Measurements from ENCODE around the gene SDCCAG8. TPM values are rescaled to one million over a fixed set of nuclear protein-coding genes. Genes with fewer than 3 reads are reported as not detected.

The SDCCAG8 gene
- total and polyA plus RNA-seq, 8 donors = 24.3 to 37.1 (median 30.0) TPM

- 73 to 83% methylated on average over 3 of the region's 3 CpGs for WGBS, 2 donors
- intact Hi-C loops (cut with DNase I) = no loop called here
- no peak overlapping the region for H3K27ac ChIP-seq
- no peaks in the 10 kb centered on the region for H3K36me3 ChIP-seq
- H3K4me3 ChIP-seq = no peak overlapping the region
- DNase-seq (no peak), ATAC-seq (no peak), FAIRE-seq (no peak)
- no peaks in the 10 kb centered on the region for H3K9me3 ChIP-seq
- H3K4me1 ChIP-seq = peaks cover 0 to 6% (median 4%) of the 10 kb centered on the region in 3 donors
- no peaks in the 10 kb centered on the region for H3K27me3 ChIP-seq
- TF ChIP-seq, protein P1, sequence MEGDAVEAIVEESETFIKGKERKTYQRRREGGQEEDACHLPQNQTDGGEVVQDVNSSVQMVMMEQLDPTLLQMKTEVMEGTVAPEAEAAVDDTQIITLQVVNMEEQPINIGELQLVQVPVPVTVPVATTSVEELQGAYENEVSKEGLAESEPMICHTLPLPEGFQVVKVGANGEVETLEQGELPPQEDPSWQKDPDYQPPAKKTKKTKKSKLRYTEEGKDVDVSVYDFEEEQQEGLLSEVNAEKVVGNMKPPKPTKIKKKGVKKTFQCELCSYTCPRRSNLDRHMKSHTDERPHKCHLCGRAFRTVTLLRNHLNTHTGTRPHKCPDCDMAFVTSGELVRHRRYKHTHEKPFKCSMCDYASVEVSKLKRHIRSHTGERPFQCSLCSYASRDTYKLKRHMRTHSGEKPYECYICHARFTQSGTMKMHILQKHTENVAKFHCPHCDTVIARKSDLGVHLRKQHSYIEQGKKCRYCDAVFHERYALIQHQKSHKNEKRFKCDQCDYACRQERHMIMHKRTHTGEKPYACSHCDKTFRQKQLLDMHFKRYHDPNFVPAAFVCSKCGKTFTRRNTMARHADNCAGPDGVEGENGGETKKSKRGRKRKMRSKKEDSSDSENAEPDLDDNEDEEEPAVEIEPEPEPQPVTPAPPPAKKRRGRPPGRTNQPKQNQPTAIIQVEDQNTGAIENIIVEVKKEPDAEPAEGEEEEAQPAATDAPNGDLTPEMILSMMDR (IDR thresholded peaks at IDR 0.05) = no peak
Measured at GRCh38 chr1:243247901-243248300, 7.9 kb upstream of the SDCCAG8 start.

DNA sequence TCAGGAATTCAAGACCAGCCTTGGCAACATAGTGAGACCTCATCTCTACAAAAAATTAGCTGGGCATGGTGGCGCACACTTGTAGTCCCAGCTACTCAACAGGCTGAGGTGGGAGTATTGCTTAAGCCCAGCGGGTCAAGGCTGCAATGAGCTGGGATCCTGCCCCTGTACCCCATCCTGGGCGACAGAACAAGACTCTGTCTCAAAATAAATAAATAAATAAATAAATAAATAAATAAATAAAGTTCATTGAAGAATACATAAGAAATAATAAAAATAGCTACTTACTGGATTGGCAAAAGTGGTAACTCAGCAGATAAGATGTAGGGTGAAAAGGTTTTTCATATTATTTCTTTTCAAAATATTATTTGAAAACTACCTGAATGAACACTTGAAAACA is 6.6 kb upstream of the SDCCAG8 start:
- WGBS, 2 donors = 89 to 94% methylated on average over 3 of the region's 3 CpGs
- no peak for FAIRE-seq

GRCh38 chr1:243250102-243250501 is 5.7 kb upstream of the SDCCAG8 start:
- H3K36me3 ChIP-seq = no peaks in the 10 kb centered on the region
- TF ChIP-seq, protein P1 (IDR thresholded peaks at IDR 0.05) = no peak
- H3K4me3 ChIP-seq = no peak overlapping the region
- ATAC-seq = no peak
- FAIRE-seq = no peak
- H3K27ac ChIP-seq = no peak overlapping the region
- intact Hi-C loops (cut with DNase I) = no loop called here
- no peaks in the 10 kb centered on the region for H3K27me3 ChIP-seq
- peaks cover 0 to 14% (median 6%) of the 10 kb centered on the region in 3 donors for H3K4me1 ChIP-seq
- no peak for DNase-seq
- WGBS, 2 donors = 83 to 85% methylated on average over 3 of the region's 3 CpGs
- no peaks in the 10 kb centered on the region for H3K9me3 ChIP-seq

More for the DNA sequence above, 6.6 kb upstream of the SDCCAG8 start:
- no peak for DNase-seq
- TF ChIP-seq, protein P1 (IDR thresholded peaks at IDR 0.05) = no peak
- intact Hi-C loops (cut with DNase I) = no loop called here
- Histone ChIP-seq H3K27me3 (no peaks in the 10 kb centered on the region), H3K4me1 (peaks cover 0 to 14% (median 6%) of the 10 kb centered on the region in 3 donors), H3K9me3 (no peaks in the 10 kb centered on the region), H3K4me3 (no peak overlapping the region), H3K36me3 (no peaks in the 10 kb centered on the region), H3K27ac (no peak overlapping the region)
- no peak for ATAC-seq

DNA sequence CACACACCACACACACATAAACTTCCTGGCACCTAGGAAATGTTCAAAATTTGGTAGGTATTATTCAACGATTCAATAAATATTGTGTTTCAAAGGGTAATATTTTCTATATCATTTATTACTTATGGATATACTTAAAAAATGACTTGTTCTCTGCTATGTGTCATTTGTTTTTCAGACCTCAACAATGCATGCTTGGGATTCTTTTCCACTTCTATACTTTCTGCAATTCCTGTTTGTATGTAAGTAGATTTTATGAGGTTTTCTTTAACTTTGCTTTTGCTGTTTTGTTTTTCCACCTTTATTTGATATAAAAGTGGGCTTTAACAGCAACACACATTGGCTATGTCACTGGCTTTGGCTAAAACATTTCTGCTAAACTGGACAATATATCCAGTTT is 4.3 kb upstream of the SDCCAG8 start:
- H3K36me3 ChIP-seq = no peaks in the 10 kb centered on the region
- H3K9me3 ChIP-seq = no peaks in the 10 kb centered on the region
- TF ChIP-seq, protein P1 (IDR thresholded peaks at IDR 0.05) = no peak
- H3K4me1 ChIP-seq = peaks cover 0 to 14% (median 8%) of the 10 kb centered on the region in 3 donors
- DNase-seq = no peak
- intact Hi-C loops (cut with DNase I) = no loop called here
- H3K27ac ChIP-seq = no peak overlapping the region
- H3K27me3 ChIP-seq = no peaks in the 10 kb centered on the region
- no peak for FAIRE-seq
- ATAC-seq = no peak
- H3K4me3 ChIP-seq = no peak overlapping the region
- WGBS, 2 donors = 92 to 94% methylated on average over 1 of the region's 1 CpG

- Histone ChIP-seq H3K4me1 (peaks cover 0 to 30% (median 25%) of the 10 kb centered on the region in 3 donors), H3K27me3 (no peaks in the 10 kb centered on the region), H3K9me3 (no peaks in the 10 kb centered on the region), H3K4me3 (peak overlapping the region in 3 of 4 donors; percentile 73 to 84 (median 74)), H3K36me3 (no peaks in the 10 kb centered on the region), H3K27ac (peak overlapping the region in 3 of 4 donors; percentile 86 to 95 (median 94))
- intact Hi-C loops (cut with DNase I) = no loop called here
- DNase-seq (no peak), ATAC-seq (no peak), FAIRE-seq (no peak)
- 21 to 24% methylated on average over 8 of the region's 8 CpGs for WGBS, 2 donors
- TF ChIP-seq, protein P1 (IDR thresholded peaks at IDR 0.05) = no peak
Measured at GRCh38 chr1:243253211-243253925, 2.5 kb upstream of the SDCCAG8 start.
